Measurements from ENCODE around the gene STPG4.

Gene STPG4

DNA sequence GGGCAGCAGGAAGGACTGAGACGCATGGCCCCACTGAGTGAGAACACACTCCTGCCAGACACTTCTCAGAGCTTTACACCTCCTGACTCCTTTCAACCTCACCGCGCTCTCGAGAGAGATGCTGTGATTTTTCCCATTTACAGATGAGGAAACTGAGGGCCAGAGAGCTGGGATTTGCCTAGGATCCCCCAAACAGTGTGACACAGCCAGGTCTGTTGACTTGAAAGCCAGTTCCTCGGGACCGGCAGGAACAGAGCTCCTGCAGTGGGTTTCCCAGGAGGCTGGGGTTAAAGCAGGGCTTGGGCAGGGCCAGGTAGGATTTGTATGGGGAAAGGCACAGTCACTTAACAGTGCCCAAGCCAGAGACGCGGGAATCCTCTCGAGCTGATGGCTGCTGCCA, 81.9 kb downstream of the STPG4 start:
- WGBS, result 97% methylated on average over 9 of the region's 9 CpGs

DNA sequence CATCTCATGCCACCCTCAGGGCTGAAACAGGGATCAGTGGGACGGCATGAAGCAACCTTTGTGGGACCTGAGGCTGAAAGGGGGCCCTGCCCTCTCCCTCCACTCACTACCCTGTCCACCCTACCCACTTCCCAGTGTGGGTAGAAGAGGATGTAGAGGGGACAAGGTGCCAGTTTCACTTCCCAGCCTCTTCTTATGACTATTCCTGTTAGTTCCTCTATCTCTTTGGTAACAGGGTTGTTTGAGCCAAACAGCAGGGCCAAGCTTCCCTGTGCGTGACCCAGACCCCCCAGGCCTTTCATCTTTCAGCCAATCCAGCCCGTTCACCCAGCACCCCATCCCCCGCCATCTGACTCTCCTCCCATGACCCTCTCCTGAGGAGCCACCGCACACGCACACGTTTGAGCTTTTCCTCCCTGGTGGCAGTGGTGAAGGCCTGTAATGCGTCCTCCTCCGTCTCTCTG, 82.3 kb downstream of the STPG4 start:
- peak overlapping the region; percentile 76 for H2BK120ac ChIP-seq (ENCODE audit: low read depth, low read length)
- H4K8ac ChIP-seq (ENCODE audit: low read length), result peak overlapping the region; percentile 76
- H2BK12ac ChIP-seq (ENCODE audit: low read length in 2 of 2), result peak overlapping the region; percentile 63 to 94
- peak overlapping the region; percentile 97 for H4K91ac ChIP-seq (ENCODE audit: low read length)
- no peak overlapping the region for H2AFZ ChIP-seq (ENCODE audit: low read depth, low read length)
- WGBS, result 84% methylated on average over 8 of the region's 9 CpGs
- peak overlapping the region; percentile 13 to 68 for H3K4ac ChIP-seq (ENCODE audit: low read depth in 1 of 2, low read length in 2 of 2)
- no peaks in the 10 kb centered on the region for H3K27me3 ChIP-seq (ENCODE audit: control insufficient read depth in 1 of 2, insufficient read depth in 1 of 2, low read length in 2 of 2)
- peak overlapping the region; percentile 63 to 89 for H3K18ac ChIP-seq (ENCODE audit: low read depth in 1 of 2, low read length in 2 of 2)
- no peak overlapping the region for H3K4me2 ChIP-seq (ENCODE audit: low read length, poor library complexity, severe bottlenecking)
- H3K14ac ChIP-seq (ENCODE audit: low read length in 2 of 2), result peak overlapping the region in 1 of 2 experiments; percentile 49
- no peaks in the 10 kb centered on the region for H3K9me3 ChIP-seq (ENCODE audit: control insufficient read depth, low read length)
- no peak for DNase-seq
- peaks cover 10% of the 10 kb centered on the region for H3K79me1 ChIP-seq (replicated peaks; ENCODE audit: low read length, poor library complexity, severe bottlenecking)
- H3K27ac ChIP-seq (ENCODE audit: low read length, poor library complexity, severe bottlenecking), result no peak overlapping the region
- H2BK5ac ChIP-seq (ENCODE audit: low read depth, low read length, poor library complexity, severe bottlenecking), result no peak overlapping the region
- peak overlapping the region in 1 of 2 experiments; percentile 17 for H3K4me3 ChIP-seq (ENCODE audit: insufficient read depth in 1 of 2, low read depth in 1 of 2, low read length in 2 of 2)
- H3K36me3 ChIP-seq (ENCODE audit: control insufficient read depth in 1 of 2, insufficient read depth in 2 of 2, low read depth in 1 of 2, low read length in 2 of 2), result peaks cover 32 to 34% of the 10 kb centered on the region in 2 experiments
- peak overlapping the region; percentile 66 for H2AK5ac ChIP-seq (ENCODE audit: low read length, severe bottlenecking)
- H3K4me1 ChIP-seq (ENCODE audit: control insufficient read depth, insufficient read depth, low read depth, low read length), result peaks cover 61% of the 10 kb centered on the region
- H3K23ac ChIP-seq (ENCODE audit: low read length in 2 of 2), result no peak overlapping the region
- peak overlapping the region; percentile 89 for H3K9ac ChIP-seq (ENCODE audit: low read length)
- peak overlapping the region; percentile 15 for H2BK15ac ChIP-seq (ENCODE audit: low read depth, poor library complexity, severe bottlenecking)

More for the DNA sequence above, 81.9 kb downstream of the STPG4 start:
- Histone ChIP-seq H2BK120ac (ENCODE audit: low read depth, low read length) (no peak overlapping the region), H3K27ac (ENCODE audit: low read length, poor library complexity, severe bottlenecking) (no peak overlapping the region), H3K23ac (ENCODE audit: low read length in 2 of 2) (no peak overlapping the region), H3K4me2 (ENCODE audit: low read length, poor library complexity, severe bottlenecking) (no peak overlapping the region), H2BK12ac (ENCODE audit: low read length in 2 of 2) (peak overlapping the region; percentile 63 to 95), H4K8ac (ENCODE audit: low read length) (peak overlapping the region; percentile 80), H2AK5ac (ENCODE audit: low read length, severe bottlenecking) (peak overlapping the region; percentile 70), H3K4ac (ENCODE audit: low read depth in 1 of 2, low read length in 2 of 2) (peak overlapping the region; percentile 13 to 68), H3K18ac (ENCODE audit: low read depth in 1 of 2, low read length in 2 of 2) (peak overlapping the region; percentile 16 to 52), H3K4me3 (ENCODE audit: insufficient read depth in 1 of 2, low read depth in 1 of 2, low read length in 2 of 2) (no peak overlapping the region), H3K79me1 (replicated peaks; ENCODE audit: low read length, poor library complexity, severe bottlenecking) (peaks cover 8% of the 10 kb centered on the region), H2BK15ac (ENCODE audit: low read depth, poor library complexity, severe bottlenecking) (no peak overlapping the region), H4K91ac (ENCODE audit: low read length) (peak overlapping the region; percentile 96), H3K36me3 (ENCODE audit: control insufficient read depth in 1 of 2, insufficient read depth in 2 of 2, low read depth in 1 of 2, low read length in 2 of 2) (peaks cover 28 to 35% of the 10 kb centered on the region in 2 experiments), H3K4me1 (ENCODE audit: control insufficient read depth, insufficient read depth, low read depth, low read length) (peaks cover 61% of the 10 kb centered on the region), H2AFZ (ENCODE audit: low read depth, low read length) (no peak overlapping the region), H3K9me3 (ENCODE audit: control insufficient read depth, low read length) (no peaks in the 10 kb centered on the region), H3K9ac (ENCODE audit: low read length) (peak overlapping the region; percentile 89), H2BK5ac (ENCODE audit: low read depth, low read length, poor library complexity, severe bottlenecking) (no peak overlapping the region), H3K27me3 (ENCODE audit: control insufficient read depth in 1 of 2, insufficient read depth in 1 of 2, low read length in 2 of 2) (no peaks in the 10 kb centered on the region), H3K14ac (ENCODE audit: low read length in 2 of 2) (peak overlapping the region in 1 of 2 experiments; percentile 49)
- no peak for DNase-seq

DNA sequence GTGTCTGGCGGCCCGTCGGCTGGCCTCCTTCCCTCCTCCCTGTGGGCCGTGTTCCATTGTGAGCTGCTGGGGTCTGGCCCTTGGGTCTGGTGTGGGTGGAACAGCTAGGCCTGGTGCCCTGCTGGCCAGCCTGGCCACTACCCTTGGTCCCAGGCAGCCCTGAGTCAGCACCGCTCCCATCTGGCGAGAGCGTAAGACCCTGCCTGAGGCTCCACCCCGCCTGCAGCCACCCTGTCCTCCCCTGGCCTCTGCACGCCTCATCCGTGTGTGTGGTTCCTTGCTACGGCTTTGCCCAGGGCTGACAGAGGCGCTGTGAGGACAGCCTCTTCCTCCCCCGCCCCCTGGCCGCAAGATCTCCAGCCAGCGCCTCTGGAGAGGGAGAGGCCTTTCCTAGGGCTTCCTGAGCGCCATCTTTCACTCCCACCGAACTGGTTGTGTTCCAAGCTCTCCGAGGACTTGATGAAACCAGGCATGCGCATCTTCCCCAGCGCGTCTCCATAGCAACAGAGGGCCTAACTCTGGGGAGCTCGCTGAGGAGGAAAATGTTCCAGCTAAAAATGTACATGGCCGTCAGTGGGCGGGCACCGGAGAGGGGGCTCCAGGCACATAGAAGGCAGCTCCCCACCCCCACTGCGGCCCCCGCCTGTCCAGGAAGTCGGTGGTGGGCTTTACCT, 83.0 kb downstream of the STPG4 start:
- H2AK5ac ChIP-seq (ENCODE audit: low read length, severe bottlenecking), result peak overlapping the region; percentile 66
- H2BK120ac ChIP-seq (ENCODE audit: low read depth, low read length), result peak overlapping the region; percentile 76
- peaks cover 32 to 38% of the 10 kb centered on the region in 2 experiments for H3K36me3 ChIP-seq (ENCODE audit: control insufficient read depth in 1 of 2, insufficient read depth in 2 of 2, low read depth in 1 of 2, low read length in 2 of 2)
- H4K91ac ChIP-seq (ENCODE audit: low read length), result peak overlapping the region; percentile 97
- H3K4me1 ChIP-seq (ENCODE audit: control insufficient read depth, insufficient read depth, low read depth, low read length), result peaks cover 57% of the 10 kb centered on the region
- H3K18ac ChIP-seq (ENCODE audit: low read depth in 1 of 2, low read length in 2 of 2), result peak overlapping the region; percentile 78 to 89
- H3K23ac ChIP-seq (ENCODE audit: low read length in 2 of 2), result no peak overlapping the region
- WGBS, result 88% methylated on average over 27 of the region's 28 CpGs
- H2BK15ac ChIP-seq (ENCODE audit: low read depth, poor library complexity, severe bottlenecking), result peak overlapping the region; percentile 38
- H3K27ac ChIP-seq (ENCODE audit: low read length, poor library complexity, severe bottlenecking), result peak overlapping the region; percentile 79
- peak overlapping the region; percentile 39 for H2BK5ac ChIP-seq (ENCODE audit: low read depth, low read length, poor library complexity, severe bottlenecking)
- H2BK12ac ChIP-seq (ENCODE audit: low read length in 2 of 2), result peak overlapping the region; percentile 63 to 94
- H3K4me2 ChIP-seq (ENCODE audit: low read length, poor library complexity, severe bottlenecking), result no peak overlapping the region
- peaks cover 10% of the 10 kb centered on the region for H3K79me1 ChIP-seq (replicated peaks; ENCODE audit: low read length, poor library complexity, severe bottlenecking)
- H3K9ac ChIP-seq (ENCODE audit: low read length), result peak overlapping the region; percentile 89
- H3K4me3 ChIP-seq (ENCODE audit: insufficient read depth in 1 of 2, low read depth in 1 of 2, low read length in 2 of 2), result peak overlapping the region in 1 of 2 experiments; percentile 17
- H4K8ac ChIP-seq (ENCODE audit: low read length), result peak overlapping the region; percentile 76
- H3K9me3 ChIP-seq (ENCODE audit: control insufficient read depth, low read length), result no peaks in the 10 kb centered on the region
- H3K27me3 ChIP-seq (ENCODE audit: control insufficient read depth in 1 of 2, insufficient read depth in 1 of 2, low read length in 2 of 2), result no peaks in the 10 kb centered on the region
- DNase-seq, result peak; percentile 82
- H3K14ac ChIP-seq (ENCODE audit: low read length in 2 of 2), result peak overlapping the region in 1 of 2 experiments; percentile 10
- H3K4ac ChIP-seq (ENCODE audit: low read depth in 1 of 2, low read length in 2 of 2), result peak overlapping the region; percentile 93 to 97
- no peak overlapping the region for H2AFZ ChIP-seq (ENCODE audit: low read depth, low read length)
